ENCODE measurements around the gene TTC29.

DNA sequence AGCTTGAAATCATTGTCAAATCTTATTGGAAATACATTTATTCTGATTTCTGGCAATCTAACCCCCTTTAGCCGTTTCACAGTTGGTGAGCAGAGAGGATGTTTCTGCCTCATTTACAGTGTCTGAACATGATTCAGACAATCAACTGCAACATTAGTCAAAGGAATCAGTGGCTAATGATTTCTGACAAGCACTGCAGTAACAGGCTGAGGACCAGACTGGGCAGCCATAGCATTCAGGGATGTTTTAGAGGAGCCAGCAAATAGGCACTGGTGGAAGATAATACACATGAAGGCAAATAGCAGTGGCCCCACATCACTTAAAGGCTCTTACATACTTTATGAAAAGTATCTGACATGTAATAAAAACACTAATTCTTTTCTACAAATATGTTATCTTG is 102.8 kb downstream of the TTC29 start:
- TF ChIP-seq CTCF (IDR thresholded peaks at IDR 0.05) (no peak), POLR2A (IDR thresholded peaks at IDR 0.05) (no peak)

All from thyroid gland (tissue), 4 donors.